H1 (cell line): Measurements from ENCODE around the gene LRRC26. TPM values are rescaled to one million over a fixed set of nuclear protein-coding genes. Genes with fewer than 3 reads are reported as not detected.

Source experiments
- CTCF ChIA-PET: fragments of 300-600 bp; sonication (Branson Sonifier 250); formaldehyde crosslinking; loops from one replicate; lab custom pipeline; 2021; ENCODE audit not compliant: partially characterized antibody; lab: Charles Lee
- POLR2A ChIA-PET: fragments of 300-600 bp; sonication (Branson Sonifier 250); formaldehyde crosslinking; loops from one replicate; lab custom pipeline; 2021; ENCODE audit warnings: inconsistent platforms; ENCODE audit not compliant: partially characterized antibody; lab: Charles Lee
- DNase-seq, 2 experiments: peaks; one replicate each; pipeline versions ENCODE4 v3.0.0 to v3.0.0-alpha.2; 2010 to 2022; ENCODE audit warnings: low spot score in 2 of 2, low read depth in 1 of 2, mixed read lengths in 1 of 2
- FAIRE-seq: peaks from 2 replicates; lab custom pipeline; 2011; peaks lifted over from hg19 to GRCh38; lab: Jason Lieb, UNC
- H2AFZ ChIP-seq: 2 replicates; pipeline ENCODE4 v1.8.1; 2012; ENCODE audit warnings: low read length, inconsistent platforms
- H2AK5ac ChIP-seq: 2 replicates; pipeline ENCODE4 v1.6.1; 2013; ENCODE audit warnings: low read depth, low read length
- H2BK120ac ChIP-seq: replicated peaks from 2 replicates; pipeline ENCODE3; 2013; ENCODE audit warnings: low read depth, low read length, inconsistent platforms
- H2BK12ac ChIP-seq: 2 replicates; pipeline ENCODE4 v1.6.1; 2013; ENCODE audit warnings: low read depth, low read length
- H2BK15ac ChIP-seq: 2 replicates; pipeline ENCODE4 v1.6.1; 2013; ENCODE audit warnings: low read length
- H2BK20ac ChIP-seq: 2 replicates; pipeline ENCODE4 v1.6.1; 2013; ENCODE audit warnings: low read length
- H2BK5ac ChIP-seq: 2 replicates; pipeline ENCODE4 v1.6.1; 2013; ENCODE audit warnings: low read depth, low read length
- H3K14ac ChIP-seq: 2 replicates; pipeline ENCODE4 v1.6.1; 2013; ENCODE audit warnings: inconsistent platforms; ENCODE audit not compliant: insufficient read length
- H3K18ac ChIP-seq: 2 replicates; pipeline ENCODE4 v1.6.1; 2013; ENCODE audit warnings: low read length; ENCODE audit errors: extremely low read depth
- H3K23ac ChIP-seq: 2 replicates; pipeline ENCODE4 v1.6.1; 2013; ENCODE audit warnings: inconsistent platforms; ENCODE audit not compliant: insufficient read length
- H3K23me2 ChIP-seq: 2 replicates; pipeline ENCODE4 v1.6.1; 2013; ENCODE audit warnings: low read depth, low read length
- H3K27ac ChIP-seq: 2 replicates; pipeline ENCODE4 v1.6.1; 2011; ENCODE audit warnings: low read depth, low read length, inconsistent platforms
- H3K27me3 ChIP-seq, 4 experiments: replicated peaks in 1 of 4; 1 replicate in 1 of 4; 2 replicates in 3 of 4; pipeline versions ENCODE4 v1.6.1 to v1.8.1; 2011 to 2013; ENCODE audit warnings: low read length in 3 of 4, mild to moderate bottlenecking in 3 of 4, inconsistent platforms in 2 of 4, mixed read lengths in 2 of 4, moderate library complexity in 1 of 4; ENCODE audit not compliant: control insufficient read depth in 3 of 4, insufficient read depth in 3 of 4; ENCODE audit errors: extremely low read depth in 1 of 4
- H3K36me3 ChIP-seq, 4 experiments: 2 replicates each; pipeline versions ENCODE4 v1.6.1 to v1.8.1; 2011 to 2013; ENCODE audit warnings: mild to moderate bottlenecking in 4 of 4, low read length in 3 of 4, moderate library complexity in 2 of 4, control low read depth in 1 of 4, inconsistent platforms in 1 of 4; ENCODE audit not compliant: insufficient read depth in 4 of 4, control insufficient read depth in 2 of 4
- H3K4ac ChIP-seq: replicated peaks from 2 replicates; pipeline ENCODE3; 2013; ENCODE audit warnings: low read length, low read depth, mixed read lengths, inconsistent platforms; ENCODE audit not compliant: insufficient read length
- H3K4me1 ChIP-seq, 4 experiments: replicated peaks in 1 of 4; 1 replicate in 1 of 4; 2 replicates in 3 of 4; pipeline versions ENCODE4 v1.6.1 to v1.8.1; 2011 to 2013; ENCODE audit warnings: low read length in 3 of 4, inconsistent platforms in 2 of 4, mixed read lengths in 1 of 4; ENCODE audit not compliant: insufficient read depth in 4 of 4, control insufficient read depth in 3 of 4
- H3K4me2 ChIP-seq, 2 experiments: 2 replicates each; pipeline versions ENCODE4 v1.6.1 to v1.8.1; 2011 to 2013; ENCODE audit warnings: low read depth in 2 of 2, low read length in 2 of 2, control low read depth in 1 of 2, inconsistent platforms in 1 of 2, mild to moderate bottlenecking in 1 of 2; ENCODE audit not compliant: insufficient read depth in 1 of 2
- H3K4me3 ChIP-seq, 4 experiments: fragments of 200-600, 300-600 bp in 1 of 4; sonication (generic), shearing (Covaris generic), sonication (Bioruptor Twin) in 1 of 4; 2 replicates each; pipeline versions ENCODE4 v1.5.1 to v1.8.1; 2011 to 2016; ENCODE audit warnings: low read length in 4 of 4, low read depth in 3 of 4, control low read depth in 2 of 4, inconsistent platforms in 2 of 4, mild to moderate bottlenecking in 2 of 4, mixed read lengths in 1 of 4, moderate library complexity in 1 of 4; ENCODE audit not compliant: insufficient read depth in 2 of 4; ENCODE audit errors: extremely low read depth in 1 of 4
- H3K56ac ChIP-seq: replicated peaks from 2 replicates; pipeline ENCODE3; 2013; ENCODE audit warnings: low read depth, mild to moderate bottlenecking, mixed read lengths, low read length, inconsistent platforms; ENCODE audit not compliant: insufficient read length
- H3K79me1 ChIP-seq: 2 replicates; pipeline ENCODE4 v1.6.1; 2013; ENCODE audit warnings: low read depth, low read length, control low read depth
- H3K79me2 ChIP-seq, 2 experiments: 2 replicates each; pipeline versions ENCODE4 v1.6.1 to v1.8.1; 2012 to 2013; ENCODE audit warnings: low read length in 2 of 2, mild to moderate bottlenecking in 2 of 2, inconsistent platforms in 1 of 2; ENCODE audit not compliant: insufficient read depth in 2 of 2, control insufficient read depth in 1 of 2
- H3K9ac ChIP-seq, 4 experiments: replicated peaks in 1 of 4; 1 replicate in 1 of 4; 2 replicates in 3 of 4; pipeline versions ENCODE4 v1.6.1 to v1.8.1; 2011 to 2013; ENCODE audit warnings: low read depth in 3 of 4, low read length in 3 of 4, control low read depth in 2 of 4, mild to moderate bottlenecking in 2 of 4, moderate library complexity in 2 of 4, inconsistent platforms in 1 of 4; ENCODE audit errors: extremely low read depth in 1 of 4
- H3K9me3 ChIP-seq, 2 experiments: 2 replicates each; pipeline versions ENCODE4 v1.6.1 to v1.8.1; 2012 to 2013; ENCODE audit warnings: mild to moderate bottlenecking in 2 of 2, moderate library complexity in 2 of 2, control low read depth in 1 of 2, inconsistent platforms in 1 of 2, low read depth in 1 of 2, low read length in 1 of 2, mixed read lengths in 1 of 2; ENCODE audit not compliant: insufficient read depth in 2 of 2
- H4K20me1 ChIP-seq, 2 experiments: replicated peaks in 1 of 2; 2 replicates each; pipeline versions ENCODE3 to v1.8.1; 2011 to 2013; ENCODE audit warnings: inconsistent platforms in 2 of 2, low read length in 2 of 2, mild to moderate bottlenecking in 1 of 2; ENCODE audit not compliant: insufficient read depth in 2 of 2, control insufficient read depth in 1 of 2
- H4K5ac ChIP-seq: 2 replicates; pipeline ENCODE4 v1.6.1; 2013; ENCODE audit warnings: low read length, low read depth, mixed read lengths, inconsistent platforms; ENCODE audit not compliant: insufficient read length
- H4K8ac ChIP-seq: 2 replicates; pipeline ENCODE4 v1.8.0; 2013; ENCODE audit warnings: mild to moderate bottlenecking, moderate library complexity, low read length, inconsistent platforms; ENCODE audit not compliant: insufficient read depth; ENCODE audit errors: extremely low read depth
- H4K91ac ChIP-seq: replicated peaks from 2 replicates; pipeline ENCODE3; 2013; ENCODE audit warnings: low read length, mixed read lengths, inconsistent platforms; ENCODE audit not compliant: insufficient read length
- PHF8 ChIP-seq: fragments of 200-600 bp; sonication (generic); conservative IDR thresholded peaks from 2 replicates; pipeline ENCODE4 v1.7.1; 2012; ENCODE audit warnings: low read depth, mild to moderate bottlenecking, inconsistent platforms, low read length, moderate library complexity
- SAP30 ChIP-seq: fragments of 300-600 bp; sonication (generic); IDR thresholded peaks from 2 replicates; pipeline ENCODE4 v1.7.1; 2012; ENCODE audit warnings: low read length, moderate library complexity, mild to moderate bottlenecking, inconsistent platforms; ENCODE audit not compliant: insufficient read depth, insufficient replicate concordance
- TAF1 ChIP-seq: IDR thresholded peaks from 2 replicates; pipeline ENCODE4 v1.6.1; 2011; ENCODE audit warnings: mild to moderate bottlenecking, low read depth, low read length
- WGBS, 2 experiments: shearing (Covaris generic) in 1 of 2; methylation state at CpG; one replicate each; pipeline versions ENCODE4 v1.1.6 to v1.1.7; 2013 to 2015; ENCODE audit warnings: low lambda C conversion rate in 2 of 2, mixed read lengths in 2 of 2, inconsistent platforms in 1 of 2, low coverage in 1 of 2, missing lambda C conversion rate in 1 of 2; ENCODE audit not compliant: insufficient replicate concordance in 2 of 2, insufficient coverage in 1 of 2, insufficient read length in 1 of 2; ENCODE audit errors: extremely low coverage in 1 of 2, missing lambda C conversion rate in 1 of 2; 5-methylcytosine and 5-hydroxymethylcytosine counted together
- polyA plus RNA-seq, 7 experiments: library from polyadenylated mRNA; depleted of rRNA in 3 of 7; stranded (reverse) in 5 of 7; unstranded in 2 of 7; fragments of >200 nt in 5 of 7; fragments of 200-250 nt in 2 of 7; gene quantifications; 1 replicate in 5 of 7; 2 replicates in 1 of 7; 4 replicates in 1 of 7; pipeline versions ENCODE4 v1.2.1 to v1.2.3, GENCODE V29; 2011 to 2013; ENCODE audit warnings: missing spikeins in 2 of 7, mixed read lengths in 2 of 7
- total RNA-seq: library from RNA; stranded (reverse); fragmentation: NEBNext Ultra II Directional; extraction: Animal tissue kit (Norgen Biotek cat#: 25700); gene quantifications from 2 replicates; pipeline ENCODE4 v1.2.1, GENCODE V29; 2021

LRRC26 gene
- total and polyA plus RNA-seq, 2 of the 8 experiments (the other 6 are each of a cell fraction or from before 2014, with no cell fraction given) = 0.34 to 0.85 TPM

- H2BK120ac ChIP-seq = no peak overlapping the region
- WGBS, 2 experiments = 2% methylated on average over 13 of the region's 31 CpGs; no CpG with 5 or more reads in 1 of the 2 experiments
- no peak overlapping the region for H2BK15ac ChIP-seq
- H3K36me3 ChIP-seq = peaks cover 3 to 13% (median 8%) of the 10 kb centered on the region in 4 experiments; a peak in 6 of 8 replicates
- DNase-seq (no peak), FAIRE-seq (no peak)
- no peak overlapping the region for H4K5ac ChIP-seq
- H3K27me3 ChIP-seq = no peaks in the 10 kb centered on the region; a peak in 1 of 7 replicates
- H2BK5ac ChIP-seq = no peak overlapping the region
- no peak overlapping the region for H4K91ac ChIP-seq
- peaks cover 0 to 17% (median 6%) of the 10 kb centered on the region in 4 experiments; a peak in 5 of 7 replicates for H3K4me1 ChIP-seq
- H2BK20ac ChIP-seq = no peak overlapping the region
- POLR2A ChIA-PET = interaction anchor here (0.6 to 11.0 kb wide), 16 partner anchors 8 to 59 kb away, joined by 3 to 107 read pairs (median 8); partner anchors contain the start of genes CYSRT1, NDOR1, RNF208 and RNF224
- H2AK5ac ChIP-seq = no peak overlapping the region
- H4K8ac ChIP-seq = peak overlapping the region; percentile 96
- peak overlapping the region; percentile 71 to 92 (median 82) for H3K4me3 ChIP-seq
- no peak overlapping the region for H3K23ac ChIP-seq
- H3K79me2 ChIP-seq = peaks cover 0 to 30% of the 10 kb centered on the region in 2 experiments; a peak in 2 of 4 replicates
- TF ChIP-seq PHF8 (peak; percentile 95), TAF1 (no peak), SAP30 (peak; percentile 74)
- no peak overlapping the region for H3K18ac ChIP-seq
- peaks cover 9% of the 10 kb centered on the region; the same call in 1 of the 2 replicates for H3K79me1 ChIP-seq
- H2BK12ac ChIP-seq = no peak overlapping the region
- H3K4me2 ChIP-seq = peak overlapping the region; percentile 83 to 96
- peak overlapping the region; percentile 57; the same call in 1 of the 2 replicates for H3K27ac ChIP-seq
- H3K9ac ChIP-seq = peak overlapping the region; percentile 37 to 84 (median 79)
- peak overlapping the region; percentile 4 for H3K4ac ChIP-seq
- no peaks in the 10 kb centered on the region for H3K9me3 ChIP-seq
- H2AFZ ChIP-seq = no peak overlapping the region
- no peak overlapping the region for H3K14ac ChIP-seq
- H3K56ac ChIP-seq = peak overlapping the region; percentile 69
- peaks cover 8 to 28% of the 10 kb centered on the region in 2 experiments for H4K20me1 ChIP-seq
- peaks cover 8% of the 10 kb centered on the region; the same call in 1 of the 2 replicates for H3K23me2 ChIP-seq
- CTCF ChIA-PET = interaction anchor here (1.0 to 14.0 kb wide), 10 partner anchors 9 to 152 kb away, joined by 3 to 204 read pairs (median 10); partner anchors contain the start of genes CYSRT1, LRRC26, NDOR1 and RNF208
Measured at GRCh38 chr9:137188086-137188489, 18.2 kb upstream of the LRRC26 start.
